Activated CD4-positive, alpha-beta T cell treated with anti-CD3 and anti-CD28 coated beads, Interleukin-2, amount 50 U/mL, for 4 hours (primary cell): ENCODE measurements around the gene MAPK7.

Experiments used
- DNase-seq, 2 experiments: peaks; one replicate each; pipeline ENCODE4 v3.0.0-alpha.2; 2020

Gene MAPK7

DNA sequence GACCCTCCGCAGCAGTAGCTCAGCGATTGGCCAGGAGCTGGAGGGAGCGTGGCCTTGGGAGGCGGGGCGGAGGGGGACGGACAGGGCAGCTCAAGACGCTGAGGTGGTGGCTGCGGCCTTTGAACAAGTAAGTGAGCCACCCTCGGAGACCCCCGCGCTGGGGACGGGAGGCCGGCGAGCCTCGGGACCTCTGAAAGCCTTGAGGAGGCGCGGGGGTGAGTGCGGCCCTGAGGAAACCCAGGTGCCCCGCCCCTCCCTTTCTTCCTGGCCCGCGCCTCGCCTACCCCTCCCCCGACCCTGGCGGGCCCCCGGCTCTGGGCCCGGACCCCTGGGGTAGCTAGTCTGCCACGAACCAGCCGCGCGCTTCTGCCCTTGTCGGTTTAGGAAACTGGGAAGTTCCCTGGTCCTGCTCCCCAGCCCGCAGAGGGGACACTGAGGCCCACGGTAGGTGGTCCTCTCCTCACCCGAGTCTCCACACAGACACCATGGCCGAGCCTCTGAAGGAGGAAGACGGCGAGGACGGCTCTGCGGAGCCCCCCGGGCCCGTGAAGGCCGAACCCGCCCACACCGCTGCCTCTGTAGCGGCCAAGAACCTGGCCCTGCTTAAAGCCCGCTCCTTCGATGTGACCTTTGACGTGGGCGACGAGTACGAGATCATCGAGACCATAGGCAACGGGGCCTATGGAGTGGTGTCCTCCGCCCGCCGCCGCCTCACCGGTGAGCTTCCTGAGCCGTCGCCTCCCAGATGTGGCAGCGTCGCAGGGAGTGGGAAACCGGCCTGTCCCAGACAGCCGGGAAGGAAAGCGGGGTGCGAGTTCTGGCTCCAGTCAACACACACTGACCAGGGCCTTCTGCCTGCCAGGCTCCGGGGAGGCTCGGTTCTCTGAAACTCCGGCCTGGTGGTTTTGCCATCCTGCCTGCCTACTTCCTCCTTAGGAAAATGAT, at the start of gene MAPK7:
MAPK7 (plus strand) TSS at position 83 of the 945 bp plus-strand sequence; CDS start at position 486, 403 bp downstream.
- no peak for DNase-seq

DNA sequence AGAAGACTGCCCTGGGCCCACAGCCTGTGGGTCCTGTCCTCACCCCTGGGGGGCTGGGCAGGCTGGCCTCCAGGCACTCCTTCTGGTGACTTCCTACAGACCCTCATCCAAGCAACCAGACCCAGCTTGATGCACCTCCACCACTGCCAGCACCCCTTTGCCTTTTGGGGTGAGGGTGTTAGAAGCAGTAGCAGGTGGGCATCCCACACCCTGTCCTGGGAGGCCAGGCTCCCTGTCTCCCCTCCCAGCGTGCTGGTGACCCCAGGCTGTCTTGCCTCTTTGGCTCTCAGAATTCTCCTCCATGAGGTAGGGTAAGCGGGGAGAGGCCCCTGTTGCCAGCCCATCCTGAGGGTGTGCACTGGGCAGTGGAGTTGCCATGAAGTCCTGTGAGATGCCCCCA, 49.2 kb upstream of the MAPK7 start:
- no peak for DNase-seq

DNA sequence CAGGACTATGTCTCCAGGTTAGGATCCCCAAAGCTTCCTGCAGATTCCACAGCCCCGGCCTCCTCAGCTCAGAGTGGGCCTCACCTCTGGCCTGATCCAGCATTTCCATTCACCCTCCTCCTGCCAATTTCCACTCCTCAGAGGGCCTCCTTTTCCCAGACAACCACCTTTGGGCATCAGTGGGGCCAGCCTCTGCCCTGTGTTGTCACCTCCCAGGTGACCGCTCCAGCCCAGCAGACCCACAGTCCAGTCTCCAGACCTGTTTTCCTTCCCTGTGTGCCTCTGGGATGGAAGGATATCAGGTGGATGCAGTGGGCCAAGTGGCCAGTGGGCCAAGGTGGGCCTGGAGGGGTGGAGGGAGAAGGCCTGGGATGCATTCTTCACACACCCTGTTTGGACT, 48.5 kb upstream of the MAPK7 start:
- DNase-seq, result no peak

DNA sequence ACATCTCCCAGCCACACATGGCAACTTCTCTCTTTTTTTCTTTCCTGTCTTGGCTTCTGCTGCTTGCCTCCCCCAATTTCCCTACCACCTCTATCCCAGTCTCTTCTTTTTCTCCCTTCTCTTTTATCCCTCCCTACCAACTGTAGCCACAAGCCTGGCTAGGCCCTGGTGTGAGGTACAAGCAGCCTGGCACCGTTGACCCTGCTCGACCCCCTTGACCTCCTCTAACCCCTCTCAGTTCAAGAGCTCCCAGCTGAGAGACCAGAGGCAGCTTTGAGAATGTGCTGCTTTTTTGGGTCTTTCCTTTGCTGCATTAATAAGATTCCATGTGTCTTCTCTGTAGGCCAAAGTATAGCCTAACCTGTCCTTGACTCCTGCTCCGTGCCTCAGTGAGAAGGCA, 48.0 kb upstream of the MAPK7 start:
- DNase-seq, result no peak

DNA sequence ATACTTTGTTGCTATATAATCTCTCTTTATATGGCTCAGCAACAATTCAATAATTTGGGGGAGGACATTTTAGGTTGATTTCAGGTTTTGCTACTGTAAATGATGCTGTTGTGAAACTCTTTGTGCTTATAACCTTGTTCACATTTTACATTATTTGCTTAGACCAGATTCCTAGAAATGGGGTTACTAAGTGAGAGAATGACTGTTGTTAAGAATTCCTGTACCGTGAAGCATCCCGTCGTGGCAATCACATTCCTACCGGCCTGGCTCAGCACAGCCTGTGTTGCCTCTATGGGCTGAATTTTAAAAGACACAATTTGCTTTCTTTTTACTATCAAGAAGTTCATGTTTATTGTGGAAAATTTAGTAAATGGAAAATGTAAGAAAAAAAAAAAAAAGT, 47.2 kb upstream of the MAPK7 start:
- no peak for DNase-seq

DNA sequence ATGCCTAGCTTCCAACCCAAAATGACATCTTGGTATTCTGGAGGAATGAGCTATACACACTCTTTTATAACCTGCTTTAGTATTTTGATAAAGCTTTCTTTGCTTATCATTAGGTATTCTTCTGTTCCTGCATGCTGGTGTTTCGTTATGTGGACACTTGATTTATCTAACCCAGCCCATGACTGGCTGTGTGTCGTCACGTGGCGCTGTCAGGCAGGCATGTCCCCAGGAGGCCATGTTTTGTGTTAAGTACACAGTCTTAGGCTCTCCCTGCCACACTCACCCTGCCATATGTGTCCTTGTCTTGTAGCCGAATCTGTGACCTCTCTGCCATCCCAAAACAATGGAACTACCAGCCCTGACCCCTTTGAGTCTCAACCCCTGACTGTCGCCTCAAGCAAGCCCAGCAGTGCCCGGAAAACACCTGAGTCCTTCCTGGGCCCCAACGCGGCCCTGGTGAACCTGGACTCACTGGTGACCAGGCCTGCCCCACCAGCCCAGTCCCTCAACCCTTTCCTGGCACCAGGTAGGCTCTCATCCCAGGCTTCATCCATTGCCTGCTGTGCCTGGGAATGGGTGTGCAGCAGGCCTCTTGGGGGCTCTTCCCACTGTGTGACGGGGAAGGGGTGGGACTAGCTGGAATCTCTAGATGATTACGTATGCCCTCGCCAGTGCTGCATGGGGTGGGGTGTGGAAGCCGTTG, 46.6 kb upstream of the MAPK7 start:
- DNase-seq, result no peak

DNA sequence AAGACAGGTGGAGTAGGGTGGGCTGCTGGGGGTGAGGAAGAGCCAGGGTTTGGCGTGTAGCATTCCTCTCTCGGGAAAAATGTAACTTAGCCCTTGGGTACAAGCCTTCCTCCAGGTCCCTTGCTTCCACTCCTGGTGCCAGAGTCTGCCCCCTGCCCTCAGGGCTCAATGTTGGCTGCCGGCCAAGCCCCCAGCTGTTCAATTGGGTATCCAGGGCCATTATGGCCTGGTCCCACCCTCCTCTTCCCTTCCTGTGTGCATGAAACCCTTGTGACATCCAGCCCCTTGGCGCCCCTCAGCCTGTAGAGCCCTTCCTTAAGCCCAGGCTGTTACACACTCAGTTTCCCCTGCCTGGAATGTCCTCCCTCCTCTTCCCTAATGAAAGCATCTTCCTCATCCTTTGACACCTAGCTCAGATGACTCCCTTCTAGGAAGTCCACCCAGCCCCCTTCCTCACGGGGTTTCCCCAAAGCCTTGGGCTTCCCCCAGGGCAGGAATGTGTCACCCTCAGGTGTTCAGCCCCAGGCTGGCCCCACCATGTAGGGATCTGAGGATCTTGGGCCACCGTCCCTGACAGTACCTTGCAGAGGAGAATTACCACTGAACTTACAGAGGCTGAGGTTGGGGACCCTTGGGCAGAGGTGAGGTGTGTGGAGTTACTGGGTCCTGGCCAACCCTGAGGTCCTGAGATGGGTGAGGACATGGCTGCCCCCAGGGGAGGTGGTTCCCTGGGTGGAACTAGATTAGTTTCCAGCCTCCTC, 45.7 kb upstream of the MAPK7 start:
- DNase-seq, result no peak

DNA sequence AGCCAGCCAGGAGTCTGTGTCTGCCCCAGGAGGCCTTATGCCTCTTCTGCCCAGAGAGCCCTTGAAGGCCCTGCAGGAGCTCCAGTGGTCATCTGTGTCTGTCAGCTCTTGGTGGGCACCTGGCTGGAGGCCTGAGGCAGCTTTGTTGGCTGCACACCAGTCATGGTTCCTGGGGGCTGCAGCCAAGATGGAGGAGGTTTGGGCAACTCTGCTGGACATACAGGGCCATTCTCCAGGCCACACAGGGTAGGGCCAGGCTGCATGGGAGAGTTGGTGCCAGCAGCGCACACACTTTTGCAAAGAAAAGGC, 45.2 kb upstream of the MAPK7 start:
- no peak for DNase-seq

DNA sequence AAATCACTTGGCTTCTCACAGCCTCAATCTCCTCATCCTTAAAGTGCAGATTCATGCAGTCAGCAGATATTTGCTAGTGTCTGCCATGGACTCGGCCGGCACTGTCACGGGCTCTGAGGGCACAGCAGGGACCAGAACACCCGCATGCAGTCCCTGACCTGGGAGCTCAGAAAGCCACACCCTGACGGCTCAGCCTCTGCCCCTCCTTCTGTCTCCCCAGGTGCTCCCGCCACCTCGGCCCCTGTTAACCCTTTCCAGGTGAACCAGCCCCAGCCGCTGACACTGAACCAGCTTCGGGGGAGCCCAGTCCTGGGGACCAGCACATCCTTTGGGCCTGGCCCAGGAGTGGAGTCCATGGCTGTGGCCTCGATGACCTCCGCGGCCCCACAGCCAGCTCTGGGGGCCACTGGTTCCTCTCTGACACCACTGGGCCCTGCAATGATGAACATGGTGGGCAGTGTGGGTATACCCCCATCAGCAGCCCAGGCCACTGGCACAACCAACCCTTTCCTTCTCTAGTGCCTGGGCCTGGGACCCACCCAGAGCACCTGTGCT, 44.5 kb upstream of the MAPK7 start:
- no peak for DNase-seq

DNA sequence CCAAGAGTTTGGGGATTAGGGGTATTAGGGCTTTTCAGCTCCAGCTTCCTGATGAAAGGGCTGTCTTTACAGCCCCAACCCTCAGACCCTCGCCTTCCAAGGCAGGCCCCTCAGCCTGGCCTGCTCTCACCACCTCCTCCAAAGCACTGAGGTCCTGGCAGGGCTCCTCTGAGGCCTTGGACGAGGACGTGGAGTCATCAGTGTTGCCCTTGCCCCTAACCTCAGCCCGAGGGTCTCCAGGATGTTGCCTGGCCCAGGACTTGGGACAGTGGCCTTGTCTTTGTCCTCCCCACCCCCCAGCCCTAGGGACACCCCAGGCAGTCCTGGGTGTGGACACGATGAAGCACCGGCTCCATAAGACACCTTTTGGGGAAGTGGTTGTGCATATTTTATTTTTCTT, 44.0 kb upstream of the MAPK7 start:
- no peak for DNase-seq

DNA sequence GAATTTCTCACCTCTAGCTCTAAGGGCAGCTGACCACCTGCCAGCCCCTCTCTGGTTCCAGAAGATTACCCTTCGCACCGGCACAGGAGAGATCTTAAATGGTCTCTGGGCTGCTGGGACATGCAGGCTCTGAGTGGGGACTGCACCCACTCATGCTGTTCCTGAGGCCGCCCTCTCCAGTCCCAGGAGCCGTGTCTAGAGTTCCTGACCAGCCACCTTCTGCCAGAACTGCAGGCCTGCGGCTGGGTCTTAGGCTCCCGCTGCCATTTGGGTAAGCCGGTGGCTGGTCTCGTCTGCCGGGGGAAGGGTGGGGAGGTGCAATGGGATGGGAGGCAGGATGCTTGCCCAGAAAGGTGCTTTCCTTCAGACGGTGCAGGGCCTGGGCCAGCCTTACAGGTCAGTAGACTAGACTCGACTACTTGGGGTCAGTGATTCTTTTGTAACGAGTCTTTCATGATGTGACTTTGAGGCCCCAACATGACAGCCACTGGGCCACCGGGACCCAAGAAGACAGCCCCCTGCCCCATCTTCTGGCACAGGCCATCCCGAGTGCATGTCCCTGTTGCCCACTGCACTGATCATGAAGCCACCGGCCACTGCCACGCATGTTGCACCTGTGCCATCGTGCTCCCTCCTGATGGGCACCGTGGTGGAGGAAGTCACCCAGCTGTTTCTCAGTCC, 42.2 kb upstream of the MAPK7 start:
- DNase-seq, result no peak

DNA sequence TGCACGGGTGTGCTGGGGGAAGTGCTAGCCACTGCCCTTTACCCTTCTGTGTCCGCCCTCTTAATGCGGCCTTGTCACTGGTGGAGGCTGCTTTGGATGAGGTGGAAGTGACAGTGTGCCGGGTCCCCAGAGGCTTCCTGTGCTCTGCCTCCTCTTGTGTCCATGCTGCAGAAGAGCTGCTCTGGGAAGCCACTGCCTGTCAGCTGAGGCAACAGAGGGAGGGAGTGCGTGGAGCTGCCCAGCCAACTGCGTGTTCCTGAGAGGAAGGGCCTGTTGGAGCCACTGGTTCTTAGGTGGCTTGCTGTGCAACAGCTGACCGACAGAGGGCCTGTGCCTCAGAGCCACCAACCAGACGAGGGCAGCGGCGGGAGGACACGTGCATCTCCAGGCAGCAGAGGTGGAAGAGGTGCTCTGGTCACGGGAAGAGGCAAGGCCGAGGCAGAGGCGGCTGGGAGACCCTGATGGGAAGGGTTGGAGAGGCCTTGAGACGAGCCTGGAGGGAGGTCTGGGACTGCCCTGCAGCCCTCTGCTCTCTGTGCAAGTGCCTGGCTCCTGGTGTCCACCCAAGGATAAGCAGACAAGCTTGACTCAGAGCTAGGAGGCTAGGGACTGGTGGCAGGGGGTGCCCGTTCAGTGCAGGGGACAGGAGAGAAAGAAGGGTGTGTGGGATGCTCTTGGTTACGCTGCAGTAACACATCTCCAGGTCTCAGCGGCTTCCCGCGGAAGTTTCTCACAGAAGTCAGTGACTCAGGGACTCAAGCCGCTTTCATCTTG, 41.2 kb upstream of the MAPK7 start:
- no peak for DNase-seq

DNA sequence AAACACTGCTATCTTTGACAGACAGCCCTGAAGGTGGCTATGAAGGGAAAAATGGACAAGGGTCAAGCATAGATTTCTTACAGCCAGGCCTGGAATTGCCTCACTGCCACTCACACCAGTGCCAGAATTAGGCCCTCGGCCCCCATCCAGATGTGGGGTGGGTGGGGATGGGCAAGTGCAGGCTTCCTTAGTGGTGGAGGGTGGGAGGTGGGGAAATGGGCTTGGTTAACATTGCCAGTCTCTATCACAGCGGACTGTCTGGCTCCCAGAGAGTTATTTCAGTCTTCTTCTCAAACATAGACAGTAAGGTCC, 40.6 kb upstream of the MAPK7 start:
- no peak for DNase-seq

DNA sequence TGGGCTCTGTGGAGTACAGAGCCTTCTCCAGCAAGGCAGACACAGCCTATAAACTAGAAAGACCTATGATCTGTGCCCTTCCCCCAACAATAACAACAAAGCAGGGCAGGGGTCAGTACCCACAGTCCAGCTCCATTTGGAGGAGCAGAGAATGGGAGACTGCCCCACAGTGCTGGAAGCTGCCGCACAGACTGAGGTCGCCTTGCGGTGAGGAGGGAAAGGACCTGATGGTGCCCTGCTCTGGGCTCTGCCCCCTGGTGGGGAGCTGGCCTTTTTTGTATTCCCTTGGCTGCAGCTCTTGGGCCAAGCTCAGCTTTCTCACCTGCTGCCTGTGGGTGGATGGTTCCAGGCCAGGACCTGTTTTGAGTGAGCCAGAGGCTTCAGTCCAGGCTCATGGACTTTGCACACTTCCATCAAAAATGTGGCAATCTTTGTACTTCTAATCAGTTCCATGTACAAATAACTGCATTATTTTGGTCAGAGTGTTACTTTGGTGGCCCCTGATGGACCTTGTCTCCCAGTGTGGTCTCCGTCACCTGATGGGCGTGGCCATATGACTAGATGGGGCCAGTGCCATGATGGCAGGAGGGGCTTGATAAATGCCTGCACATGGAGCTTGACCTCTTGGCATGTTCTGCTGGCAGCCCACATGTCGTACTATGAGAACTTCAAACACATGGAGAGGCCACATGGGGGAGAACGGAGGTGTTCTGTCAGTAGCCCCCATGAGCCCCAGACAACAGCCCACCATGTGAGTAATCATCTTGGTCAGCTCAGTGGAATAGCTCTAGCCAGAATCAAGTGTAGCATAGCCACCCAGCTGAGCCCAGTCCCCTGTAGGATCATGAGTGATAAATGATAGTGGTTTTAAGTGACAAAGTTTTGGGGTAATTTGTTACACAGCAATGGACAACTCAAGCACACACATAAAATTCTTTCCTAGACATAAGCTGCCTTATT, 40.0 kb upstream of the MAPK7 start:
- peak; percentile 58 to 61 for DNase-seq

DNA sequence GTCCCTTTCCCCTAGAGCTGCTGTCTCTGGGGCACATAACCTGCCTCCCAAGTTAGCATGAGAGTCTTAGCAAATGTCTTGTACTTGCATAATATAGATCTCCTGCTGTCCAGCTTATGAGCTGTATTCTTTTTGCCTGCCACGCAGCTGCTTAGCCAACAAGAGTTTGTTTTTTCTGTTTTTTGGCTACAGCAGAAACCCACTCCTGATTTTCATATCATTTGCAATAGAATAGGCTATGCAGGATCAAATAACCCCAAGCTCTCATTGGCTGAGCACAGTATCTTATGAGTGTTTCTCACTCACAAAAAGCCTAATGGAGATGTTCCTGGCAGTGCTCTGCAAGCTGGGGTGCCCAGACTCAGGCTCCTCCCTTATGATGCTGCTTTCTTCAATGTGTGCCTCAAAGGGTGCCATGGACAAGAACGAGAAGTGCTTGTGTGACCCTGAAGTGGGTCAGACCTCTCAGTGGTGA, 38.9 kb upstream of the MAPK7 start:
- DNase-seq, result no peak

DNA sequence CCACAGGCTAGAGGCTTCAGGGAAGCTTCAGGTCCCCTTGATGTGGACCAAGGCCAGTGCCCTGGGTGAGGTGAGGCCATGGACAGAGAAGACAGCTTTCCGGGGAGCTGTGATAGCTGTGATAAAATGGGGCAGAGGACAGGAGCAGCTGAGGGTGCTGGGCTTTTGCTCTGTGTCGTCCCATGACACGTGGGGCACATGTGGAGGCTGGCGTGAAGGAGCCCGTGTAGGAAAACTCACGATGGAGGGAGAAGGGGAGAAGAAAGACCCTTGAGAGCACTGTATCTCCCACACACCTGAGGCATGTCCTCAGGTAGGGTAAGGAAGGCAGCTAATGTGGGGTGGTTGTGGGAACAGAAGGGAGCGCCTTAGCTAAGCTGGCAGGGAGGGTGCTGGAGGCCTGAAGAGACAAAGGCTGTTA, 37.1 kb upstream of the MAPK7 start:
- no peak for DNase-seq

DNA sequence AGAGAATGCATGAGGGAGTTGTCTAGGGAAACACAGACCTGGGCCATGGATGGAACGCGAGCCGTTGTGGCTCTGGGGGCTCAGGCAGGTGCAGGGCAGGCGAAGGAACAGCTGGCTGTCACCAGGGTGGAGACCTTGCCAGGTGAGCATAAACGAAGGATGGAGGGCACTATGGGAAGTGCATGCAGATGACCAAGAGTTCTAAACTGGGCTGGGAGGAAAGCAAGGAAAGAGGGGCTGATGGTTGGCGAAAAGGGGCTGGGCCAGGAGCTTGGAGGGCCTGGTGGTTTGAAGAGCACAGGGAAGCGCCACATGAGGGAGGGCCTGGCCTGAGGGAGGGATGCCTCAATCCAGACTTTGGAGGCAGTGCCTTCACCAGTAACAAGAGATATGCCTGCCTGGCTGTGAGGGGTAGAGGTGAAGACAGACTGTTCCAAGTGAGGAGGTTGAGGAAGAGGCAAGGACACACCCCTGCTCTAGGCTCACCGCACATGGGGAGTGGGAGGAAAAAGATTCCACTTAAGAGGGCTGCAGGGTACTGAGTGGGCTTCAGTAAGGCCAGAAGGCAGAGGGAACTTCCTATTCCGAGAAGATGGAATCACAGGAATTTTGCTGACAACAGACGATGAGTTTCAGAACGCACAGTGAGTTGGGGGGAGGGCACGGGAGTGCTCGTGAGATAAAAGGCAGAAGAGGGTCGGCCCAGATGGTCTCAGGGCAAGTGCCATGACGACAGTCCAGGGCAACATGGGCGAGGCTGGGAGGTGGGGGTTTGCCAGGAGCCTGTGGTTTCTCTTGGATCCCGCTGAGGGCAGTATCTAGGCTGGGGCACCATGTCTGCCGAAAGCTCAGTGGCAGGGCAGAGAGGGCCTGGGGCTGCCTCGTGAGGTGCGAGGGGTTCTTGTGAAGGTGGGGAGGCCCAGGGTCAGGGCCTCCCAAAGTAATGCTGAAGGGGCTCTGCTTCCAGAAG, 36.4 kb upstream of the MAPK7 start:
- DNase-seq, result no peak

DNA sequence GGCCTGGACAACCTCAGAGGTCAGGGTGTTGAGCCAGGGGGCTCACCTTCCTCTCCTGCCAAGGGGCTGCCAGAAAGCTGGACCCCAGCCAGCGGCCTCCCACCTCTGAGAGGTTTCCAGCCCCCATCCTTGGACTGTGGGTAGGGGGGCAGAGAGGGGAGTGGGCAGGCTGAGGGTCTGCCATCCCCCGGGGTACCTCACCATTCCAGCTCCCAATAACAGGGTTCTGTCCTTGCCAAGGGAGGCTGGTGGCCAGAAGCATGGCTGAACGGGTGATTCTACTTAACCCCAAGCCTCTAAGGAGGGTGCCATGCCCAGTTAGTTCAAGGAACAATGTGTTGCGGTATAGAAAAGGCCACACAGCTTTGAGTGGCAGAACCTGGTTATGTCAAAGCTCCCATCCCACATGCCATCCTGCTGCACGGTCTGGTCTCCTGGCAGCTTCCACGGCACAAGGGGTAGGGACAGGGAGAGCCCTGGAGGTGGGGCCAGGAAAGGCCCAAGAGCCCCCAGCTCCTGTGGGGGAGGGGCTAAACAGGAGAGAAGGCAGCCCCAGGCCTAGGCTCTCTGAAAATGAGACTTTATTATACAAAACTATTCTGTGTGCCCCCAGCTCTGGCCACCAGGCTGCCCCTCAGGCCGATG, 35.6 kb upstream of the MAPK7 start:
- no peak for DNase-seq

DNA sequence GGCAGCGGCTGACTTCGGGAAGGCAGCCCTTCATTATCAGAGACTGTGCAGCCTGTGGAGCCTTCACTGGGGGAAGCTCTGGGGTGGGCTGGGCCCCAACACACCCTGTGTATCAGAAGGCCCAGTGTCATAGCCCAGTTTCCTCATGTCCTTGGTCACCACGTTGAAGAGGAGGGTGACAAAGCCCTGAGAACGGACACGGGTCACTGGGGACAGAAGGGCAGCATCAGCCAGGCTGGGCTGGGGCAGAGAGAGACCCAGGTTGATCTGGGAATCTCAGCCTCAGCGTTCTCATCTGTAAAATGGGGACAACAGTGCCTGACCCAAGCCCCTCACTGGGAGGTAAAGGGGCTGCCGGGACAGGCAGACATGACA, 35.1 kb upstream of the MAPK7 start:
- no peak for DNase-seq
